Heart left ventricle (tissue), 16 donors: ENCODE results near the gene PRMT3. TPM values are rescaled to one million over a fixed set of nuclear protein-coding genes. Genes with fewer than 3 reads are reported as not detected.

Experiments
- ATAC-seq, 4 donors: fragments of 200-7000 bp; cut with Tn5 transposase; one replicate each; pipeline ENCODE4 v1.9.1; 2020 to 2022; ENCODE audit warnings: moderate library complexity in 4 of 4, mild to moderate bottlenecking in 3 of 4, moderate number of reproducible peaks in 1 of 4
- DNase-seq, 5 donors: peaks; one replicate each; pipeline ENCODE4 v3.0.0-alpha.2; 2020
- H3K27ac ChIP-seq, 12 donors: fragments of 200-600 bp; sonication (generic) in 4 of 12; one replicate each; pipeline versions ENCODE4 v1.5.0 to v1.8.0; 2016 to 2022; ENCODE audit warnings: mild to moderate bottlenecking in 2 of 12
- H3K27me3 ChIP-seq, 9 donors: fragments of 200-600 bp; sonication (generic) in 2 of 9; one replicate each; pipeline versions ENCODE4 v1.5.1 to v1.8.0; 2016 to 2022; ENCODE audit warnings: mild to moderate bottlenecking in 3 of 9
- H3K36me3 ChIP-seq, 9 donors: fragments of 200-600 bp; sonication (generic) in 2 of 9; one replicate each; pipeline versions ENCODE4 v1.5.0 to v1.8.0; 2018 to 2022; ENCODE audit warnings: mild to moderate bottlenecking in 2 of 9
- H3K4me1 ChIP-seq, 12 donors: fragments of 200-600 bp; sonication (generic) in 4 of 12; one replicate each; pipeline versions ENCODE4 v1.5.0 to v1.8.0; 2016 to 2022; ENCODE audit warnings: mild to moderate bottlenecking in 3 of 12
- H3K4me3 ChIP-seq, 12 donors: fragments of 200-600 bp; sonication (generic) in 4 of 12; one replicate each; pipeline versions ENCODE4 v1.5.0 to v1.8.0; 2017 to 2022; ENCODE audit warnings: mild to moderate bottlenecking in 9 of 12, moderate library complexity in 4 of 12
- H3K9me3 ChIP-seq, 12 donors: fragments of 200-600 bp; sonication (generic) in 4 of 12; one replicate each; pipeline versions ENCODE4 v1.5.0 to v1.8.0; 2016 to 2022; ENCODE audit warnings: mild to moderate bottlenecking in 1 of 12
- CTCF ChIP-seq, 12 donors: fragments of 200-600 bp; sonication (generic) in 4 of 12; IDR thresholded peaks; one replicate each; pipeline versions ENCODE4 v1.5.0 to v1.8.0; 2018 to 2022; ENCODE audit warnings: antibody characterized with exemption in 12 of 12, mild to moderate bottlenecking in 5 of 12
- POLR2A ChIP-seq, 2 donors: fragments of 450-650 bp; IDR thresholded peaks; one replicate each; pipeline ENCODE4 v1.6.1; 2017; ENCODE audit warnings: antibody characterized with exemption in 2 of 2, mild to moderate bottlenecking in 2 of 2, moderate library complexity in 2 of 2
- WGBS, 4 donors: extraction: QIAGEN DNeasy Blood & Tissue Kit in 2 of 4; methylation state at CpG; one replicate each; pipeline versions ENCODE4 v1.1.5 to v1.1.7; 2013 to 2018; 5-methylcytosine and 5-hydroxymethylcytosine counted together
- intact Hi-C, 10 donors: fragments of 100-400 bp; cut with DNase I; formaldehyde crosslinking; loops; one replicate each; pipeline versions ENCODE4 v1.11.1 to v1.14.2; 2022
- polyA plus RNA-seq, 2 donors: library from polyadenylated mRNA; stranded (reverse); fragments of 200-250 nt; gene quantifications; one replicate each; pipeline ENCODE4 v1.2.3, GENCODE V29; 2013
- total RNA-seq, 9 donors: library from RNA; depleted of rRNA in 2 of 9; stranded (reverse); fragments of >200 nt in 2 of 9; fragmentation: NEBNext Ultra II Directional in 3 of 9; extraction: Animal tissue kit (Norgen Biotek cat#: 25700) in 3 of 9; gene quantifications; one replicate each; pipeline versions ENCODE4 v1.1.0 to v1.2.4, GENCODE V29; 2016 to 2023
- donor health status: ischemic (EF 13 %, LVEDD 7.1; RV severe dilation, severe dysfunction).
- donor health status: healthy with polysubstance abuse.
- donor health status: DM: no; HTN: yes; CAD: no.
- donor health status: DM: no; HTN: no; CAD: no.
- donor health status: ischemic (EF 25% LVEDD 6.9; RV normal size, moderate dysfunction).
- donor health status: ischemic (EF 25% LVEDD 5.7; RV mildly dilated, moderate dysfunction).
- donor health status: healthy.
- donor health status: DM: yes; HTN: yes; CAD: no.
- donor health status: ischemic (EF 35%, LVEDD 5.7; RV mildly dilated, moderate dysfunction).
- donor health status: nonischemic (EF 11% LVEDD 7.7; RV severe dilation, severe dysfunction).
- donor health status: DM: yes; HTN: yes; CAD: no.
- donor health status: PGD.
- donor health status: ischemic (EF 29% LVEDD 5.4; RV normal size, mild dysfunction).
- donor health status: nonischemic (EF 23%, LVEDD 6.1; RV moderate dilation, normal function).

Gene PRMT3
- total and polyA plus RNA-seq, 11 donors = 6.6 to 15.0 (median 10.5) TPM

DNA sequence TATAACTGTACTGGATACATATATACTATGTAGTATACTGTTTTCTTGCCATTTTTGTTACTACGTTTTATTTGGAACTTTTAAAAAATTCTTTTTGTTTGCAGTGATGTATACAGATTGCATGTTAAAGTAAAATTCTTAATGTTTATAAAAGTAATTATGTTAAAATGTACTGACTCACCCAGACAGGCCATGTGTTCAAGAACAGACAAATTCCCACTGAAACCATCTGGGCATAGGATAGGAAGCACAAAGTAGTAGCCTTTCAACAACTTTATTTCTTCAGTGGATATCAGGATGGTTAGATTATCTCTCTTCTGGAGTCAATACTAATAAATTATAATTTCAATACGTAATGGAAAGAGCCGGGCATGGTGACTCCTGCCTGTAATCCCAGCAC is 19.8 kb downstream of the PRMT3 start:
- DNase-seq (no peak), ATAC-seq (no peak)
- no peaks in the 10 kb centered on the region for H3K27me3 ChIP-seq
- H3K4me1 ChIP-seq = no peaks in the 10 kb centered on the region
- TF ChIP-seq CTCF (IDR thresholded peaks at IDR 0.05) = no peak
- no peak for TF ChIP-seq POLR2A (IDR thresholded peaks at IDR 0.05)
- no peak overlapping the region for H3K4me3 ChIP-seq
- WGBS, 4 donors = 60 to 80% (median 62%) methylated on average over 3 of the region's 3 CpGs
- no peaks in the 10 kb centered on the region for H3K9me3 ChIP-seq
- H3K27ac ChIP-seq = no peak overlapping the region
- intact Hi-C loops = no loop called here
- H3K36me3 ChIP-seq = peaks cover 3 to 93% (median 66%) of the 10 kb centered on the region in 9 donors

DNA sequence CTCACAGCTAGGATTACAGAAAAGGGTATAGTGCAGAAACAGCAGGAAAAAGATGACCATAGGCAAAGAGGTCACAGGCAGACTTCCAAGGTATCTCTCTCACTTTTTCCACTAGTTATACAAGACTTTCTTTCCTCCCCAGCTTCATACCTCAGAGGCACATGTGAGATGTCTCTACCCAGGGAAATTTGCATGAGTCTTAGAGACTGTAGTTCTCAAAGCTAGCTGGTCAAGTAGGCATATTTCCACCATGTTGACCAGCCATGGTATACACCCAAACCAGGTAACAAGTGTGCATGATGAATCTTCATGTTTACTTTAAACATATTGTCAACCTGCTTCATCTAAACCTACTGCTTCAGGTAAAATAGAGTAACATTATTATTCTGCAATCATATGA is 27.9 kb downstream of the PRMT3 start:
- DNase-seq = no peak
- Histone ChIP-seq H3K27ac (no peak overlapping the region), H3K36me3 (peaks cover 0 to 79% (median 45%) of the 10 kb centered on the region in 9 donors), H3K4me1 (no peaks in the 10 kb centered on the region), H3K9me3 (no peaks in the 10 kb centered on the region), H3K27me3 (no peaks in the 10 kb centered on the region), H3K4me3 (no peak overlapping the region)
- intact Hi-C loops = no loop called here
- TF ChIP-seq CTCF (IDR thresholded peaks at IDR 0.05) = no peak
- TF ChIP-seq POLR2A (IDR thresholded peaks at IDR 0.05) = no peak
- no peak for ATAC-seq

DNA sequence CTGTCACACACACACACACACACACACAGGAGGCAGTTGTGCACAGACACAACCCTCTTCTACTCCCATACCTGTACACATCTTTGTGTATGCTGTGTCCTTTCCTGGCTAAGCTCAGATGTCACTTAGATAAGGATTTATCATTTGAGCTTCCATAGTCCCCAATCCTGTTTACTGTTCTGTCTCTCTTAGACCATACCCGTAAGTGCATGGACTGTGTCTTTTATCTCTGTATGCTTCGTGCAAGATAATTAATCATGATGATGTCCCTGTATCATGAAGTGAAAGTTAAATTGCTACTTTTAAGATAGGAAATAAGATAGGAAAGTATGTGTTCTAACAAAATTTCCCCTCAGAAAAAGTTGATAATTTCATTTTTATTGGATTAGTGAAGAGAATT is 30.3 kb downstream of the PRMT3 start:
- Histone ChIP-seq H3K4me3 (no peak overlapping the region), H3K36me3 (peaks cover 0 to 84% (median 57%) of the 10 kb centered on the region in 9 donors), H3K9me3 (no peaks in the 10 kb centered on the region), H3K27ac (no peak overlapping the region), H3K4me1 (no peaks in the 10 kb centered on the region), H3K27me3 (no peaks in the 10 kb centered on the region)
- WGBS, 4 donors = 73 to 84% (median 81%) methylated on average over 2 of the region's 2 CpGs
- DNase-seq (no peak), ATAC-seq (no peak)
- TF ChIP-seq POLR2A (IDR thresholded peaks at IDR 0.05) = no peak
- no peak for TF ChIP-seq CTCF (IDR thresholded peaks at IDR 0.05)
- intact Hi-C loops = no loop called here

DNA sequence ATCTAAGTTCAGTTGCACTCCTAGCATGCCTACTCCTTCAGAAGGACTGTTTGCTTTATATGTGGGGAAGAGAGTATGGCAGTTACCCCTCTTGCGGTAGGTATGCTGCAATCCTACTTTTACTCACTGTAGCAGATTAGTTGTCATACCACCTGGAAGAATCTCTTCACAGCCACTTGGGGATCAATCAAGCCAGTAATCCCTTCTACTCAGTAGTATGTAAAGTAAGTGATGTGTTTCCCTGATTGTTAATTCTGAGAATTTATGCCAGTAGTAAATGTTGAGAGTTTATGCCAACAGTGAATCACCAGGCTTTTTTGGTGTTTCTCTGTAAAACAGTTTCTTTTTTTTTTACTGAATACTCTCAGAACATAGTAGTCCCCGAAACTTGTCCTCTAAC is 34.4 kb downstream of the PRMT3 start:
- peaks cover 0 to 69% (median 40%) of the 10 kb centered on the region in 9 donors for H3K36me3 ChIP-seq
- 50 to 98% (median 83%) methylated on average over 2 of the region's 2 CpGs for WGBS, 4 donors
- no peak overlapping the region for H3K4me3 ChIP-seq
- DNase-seq = no peak
- no peaks in the 10 kb centered on the region for H3K27me3 ChIP-seq
- no peaks in the 10 kb centered on the region for H3K9me3 ChIP-seq
- TF ChIP-seq CTCF (IDR thresholded peaks at IDR 0.05) (no peak), POLR2A (IDR thresholded peaks at IDR 0.05) (no peak)
- ATAC-seq = no peak
- no peak overlapping the region for H3K27ac ChIP-seq
- intact Hi-C loops = no loop called here
- H3K4me1 ChIP-seq = no peaks in the 10 kb centered on the region
